Vagina (tissue), 2 donors: Measurements from ENCODE around the gene SECTM1. TPM values are rescaled to one million over a fixed set of nuclear protein-coding genes. Genes with fewer than 3 reads are reported as not detected.

Experiments used
- DNase-seq, 2 donors: peaks; one replicate each; pipeline ENCODE4 v3.0.0-alpha.2; 2017; ENCODE audit errors: extremely low spot score in 2 of 2
- H3K27ac ChIP-seq: fragments of 200-600 bp; sonication (generic); one replicate; pipeline ENCODE4 v1.5.1; 2019
- H3K27me3 ChIP-seq: fragments of 200-600 bp; sonication (generic); one replicate; pipeline ENCODE4 v1.5.1; 2019
- H3K36me3 ChIP-seq, 2 donors: fragments of 200-600 bp; sonication (generic); one replicate each; pipeline ENCODE4 v1.5.1; 2017 to 2019
- H3K4me1 ChIP-seq: fragments of 200-600 bp; sonication (generic); one replicate; pipeline ENCODE4 v1.5.1; 2019
- H3K4me3 ChIP-seq, 2 donors: fragments of 200-600 bp; sonication (generic); 1 replicate in 1 of 2; 2 replicates in 1 of 2; pipeline ENCODE4 v1.5.1; 2016 to 2019
- H3K9me3 ChIP-seq: fragments of 200-600 bp; sonication (generic); one replicate; pipeline ENCODE4 v1.5.1; 2019
- POLR2A ChIP-seq, 2 donors: fragments of 450-650 bp; IDR thresholded peaks; one replicate each; pipeline ENCODE4 v1.6.1; 2017; ENCODE audit warnings: antibody characterized with exemption in 2 of 2, mild to moderate bottlenecking in 2 of 2, moderate library complexity in 2 of 2
- POLR2AphosphoS5 ChIP-seq, 2 donors: sonication (generic); formaldehyde crosslinking; IDR thresholded peaks; one replicate each; pipeline ENCODE4 v1.9.0; 2017; ENCODE audit warnings: antibody characterized with exemption in 2 of 2, mild to moderate bottlenecking in 2 of 2, low read depth in 1 of 2; ENCODE audit not compliant: insufficient read depth in 1 of 2
- intact Hi-C: fragments of 100-400 bp; cut with DNase I; formaldehyde crosslinking; loops from one replicate; pipeline ENCODE4 v1.15.1; 2023
- total RNA-seq: library from RNA; depleted of rRNA; stranded (reverse); fragments of >200 nt; gene quantifications from one replicate; pipeline ENCODE4 v1.2.3, GENCODE V29; 2016
- TF ChIP-seq, protein P1 (sequence below), 3 experiments: fragments of 450-650 bp in 2 of 3; fragments of 200-600 bp in 1 of 3; sonication (generic) in 1 of 3; IDR thresholded peaks; one replicate each; pipeline ENCODE4 v1.5.1; 2017 to 2019; ENCODE audit warnings: antibody characterized with exemption in 3 of 3, mild to moderate bottlenecking in 2 of 3, moderate library complexity in 2 of 3

Gene SECTM1
- total RNA-seq, 1 donor from 2014 or later, result 37.1 TPM

GRCh38 chr17:82321947-82322466, 11.6 kb downstream of the SECTM1 start:
- H3K36me3 ChIP-seq, result no peaks in the 10 kb centered on the region
- TF ChIP-seq POLR2A (IDR thresholded peaks at IDR 0.05), result no peak
- no peak for TF ChIP-seq POLR2AphosphoS5 (IDR thresholded peaks at IDR 0.05; ENCODE audit: insufficient read depth in 1 of 2, low read depth in 1 of 2)
- TF ChIP-seq, protein P1, sequence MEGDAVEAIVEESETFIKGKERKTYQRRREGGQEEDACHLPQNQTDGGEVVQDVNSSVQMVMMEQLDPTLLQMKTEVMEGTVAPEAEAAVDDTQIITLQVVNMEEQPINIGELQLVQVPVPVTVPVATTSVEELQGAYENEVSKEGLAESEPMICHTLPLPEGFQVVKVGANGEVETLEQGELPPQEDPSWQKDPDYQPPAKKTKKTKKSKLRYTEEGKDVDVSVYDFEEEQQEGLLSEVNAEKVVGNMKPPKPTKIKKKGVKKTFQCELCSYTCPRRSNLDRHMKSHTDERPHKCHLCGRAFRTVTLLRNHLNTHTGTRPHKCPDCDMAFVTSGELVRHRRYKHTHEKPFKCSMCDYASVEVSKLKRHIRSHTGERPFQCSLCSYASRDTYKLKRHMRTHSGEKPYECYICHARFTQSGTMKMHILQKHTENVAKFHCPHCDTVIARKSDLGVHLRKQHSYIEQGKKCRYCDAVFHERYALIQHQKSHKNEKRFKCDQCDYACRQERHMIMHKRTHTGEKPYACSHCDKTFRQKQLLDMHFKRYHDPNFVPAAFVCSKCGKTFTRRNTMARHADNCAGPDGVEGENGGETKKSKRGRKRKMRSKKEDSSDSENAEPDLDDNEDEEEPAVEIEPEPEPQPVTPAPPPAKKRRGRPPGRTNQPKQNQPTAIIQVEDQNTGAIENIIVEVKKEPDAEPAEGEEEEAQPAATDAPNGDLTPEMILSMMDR (IDR thresholded peaks at IDR 0.05), result no peak
- no peaks in the 10 kb centered on the region for H3K27me3 ChIP-seq
- intact Hi-C loops, result loop anchor here (2.0 to 10.0 kb wide), 3 partner anchors 77 to 277 kb away; no protein-coding TSS in a partner anchor
- H3K4me1 ChIP-seq, result peaks cover 6% of the 10 kb centered on the region
- H3K27ac ChIP-seq, result no peak overlapping the region
- H3K4me3 ChIP-seq, result no peak overlapping the region
- no peaks in the 10 kb centered on the region for H3K9me3 ChIP-seq
- no peak for DNase-seq

GRCh38 chr17:82320956-82321927, 12.3 kb downstream of the SECTM1 start:
- peaks cover 6% of the 10 kb centered on the region for H3K4me1 ChIP-seq
- H3K27ac ChIP-seq, result no peak overlapping the region
- H3K4me3 ChIP-seq, result no peak overlapping the region
- no peak for DNase-seq
- intact Hi-C loops, result loop anchor here (2.0 to 10.0 kb wide), 3 partner anchors 76 to 276 kb away; no protein-coding TSS in a partner anchor
- H3K36me3 ChIP-seq, result no peaks in the 10 kb centered on the region
- TF ChIP-seq POLR2AphosphoS5 (IDR thresholded peaks at IDR 0.05; ENCODE audit: insufficient read depth in 1 of 2, low read depth in 1 of 2) (no peak), POLR2A (IDR thresholded peaks at IDR 0.05) (no peak)
- TF ChIP-seq, protein P1 (IDR thresholded peaks at IDR 0.05), result peak; percentile 89 to 98 (median 90)
- H3K9me3 ChIP-seq, result no peaks in the 10 kb centered on the region
- no peaks in the 10 kb centered on the region for H3K27me3 ChIP-seq

DNA sequence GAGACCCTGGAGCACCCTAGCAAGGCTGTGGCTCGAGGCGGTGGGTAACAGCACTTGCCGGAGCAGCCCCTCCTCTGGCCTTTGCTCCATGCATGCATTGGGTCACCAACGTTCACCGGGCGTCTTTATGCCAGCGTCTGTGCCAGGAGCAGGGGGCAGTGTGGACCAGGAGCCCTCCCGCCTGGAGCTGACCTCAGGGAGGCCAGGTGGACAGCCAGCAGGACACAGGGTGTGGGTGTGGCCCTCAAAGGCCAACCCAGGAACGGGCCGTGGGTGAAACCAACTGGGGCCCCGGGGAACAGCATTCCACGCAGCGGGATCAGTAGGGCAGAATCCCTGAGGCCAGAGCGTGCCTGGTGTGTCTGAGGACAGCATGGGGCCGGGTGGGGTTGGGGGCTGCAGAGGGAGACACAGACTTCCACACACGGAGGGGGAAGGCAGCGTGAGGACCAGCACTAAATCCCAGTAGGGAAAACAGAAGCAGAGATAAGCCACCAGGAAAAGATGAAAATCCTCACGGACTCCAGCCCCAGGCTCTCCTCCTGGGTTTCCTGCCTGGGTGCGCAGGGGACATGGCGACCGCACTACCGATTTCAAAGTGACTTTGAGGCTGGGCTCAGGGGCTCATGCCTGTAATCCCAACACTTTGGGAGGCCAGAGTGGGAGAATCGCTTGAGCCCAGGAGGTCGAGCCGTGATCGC, 13.3 kb downstream of the SECTM1 start:
- Histone ChIP-seq H3K4me3 (no peak overlapping the region), H3K4me1 (peaks cover 15% of the 10 kb centered on the region), H3K36me3 (no peaks in the 10 kb centered on the region), H3K27ac (no peak overlapping the region), H3K9me3 (no peaks in the 10 kb centered on the region), H3K27me3 (no peaks in the 10 kb centered on the region)
- no peak for TF ChIP-seq POLR2AphosphoS5 (IDR thresholded peaks at IDR 0.05; ENCODE audit: insufficient read depth in 1 of 2, low read depth in 1 of 2)
- intact Hi-C loops, result loop anchor here (2.0 to 10.0 kb wide), 3 partner anchors 75 to 275 kb away; no protein-coding TSS in a partner anchor
- no peak for DNase-seq

- H3K36me3 ChIP-seq, result no peaks in the 10 kb centered on the region
These were observed 13.9 kb downstream of the SECTM1 start for GRCh38 chr17:82319619-82320062.

More at GRCh38 chr17:82319619-82320062, 13.9 kb downstream of the SECTM1 start:
- H3K4me3 ChIP-seq, result no peak overlapping the region
- intact Hi-C loops, result loop anchor here (2.0 to 10.0 kb wide), 3 partner anchors 75 to 275 kb away; no protein-coding TSS in a partner anchor
- DNase-seq, result no peak
- no peaks in the 10 kb centered on the region for H3K9me3 ChIP-seq
- H3K4me1 ChIP-seq, result peaks cover 16% of the 10 kb centered on the region
- no peak overlapping the region for H3K27ac ChIP-seq
- TF ChIP-seq POLR2A (IDR thresholded peaks at IDR 0.05) (no peak), POLR2AphosphoS5 (IDR thresholded peaks at IDR 0.05; ENCODE audit: insufficient read depth in 1 of 2, low read depth in 1 of 2) (no peak)
- TF ChIP-seq, protein P1 (IDR thresholded peaks at IDR 0.05), result no peak
- H3K27me3 ChIP-seq, result no peaks in the 10 kb centered on the region
